MCF 10A (cell line): Measurements from ENCODE around the gene TARP.

ENCODE experiments used
- BruUV-seq: library from RNA; stranded (reverse); fragments of 400-500 nt; replicated peaks from 2 replicates; lab custom pipeline; 2021; lab: Mats Ljungman, UMichigan
- CTCF ChIA-PET: fragments of 300-600 bp; sonication (Branson Sonifier 250); formaldehyde crosslinking; extraction: SDS; loops from one replicate; lab custom pipeline; 2021; ENCODE audit warnings: antibody characterized with exemption, inconsistent platforms; lab: Yijun Ruan, JAX
- POLR2A ChIA-PET: fragments of 300-600, 350-650 bp; sonication (Branson Sonifier 250); formaldehyde crosslinking; extraction: SDS; loops from one replicate; lab custom pipeline; 2020; ENCODE audit warnings: antibody characterized with exemption, inconsistent platforms; lab: Yijun Ruan, JAX
- DNase-seq: peaks from one replicate; pipeline ENCODE4 v3.0.0-alpha.2; 2018; ENCODE audit not compliant: unreplicated experiment
- H3K27ac Mint-ChIP-seq: one replicate; pipeline ENCODE4 v1.8.0; 2022; ENCODE audit warnings: mild to moderate bottlenecking, low read depth, mixed read lengths; ENCODE audit not compliant: unreplicated experiment
- H3K27me3 Mint-ChIP-seq: one replicate; pipeline ENCODE4 v1.8.0; 2022; ENCODE audit warnings: mixed read lengths; ENCODE audit not compliant: insufficient read depth, unreplicated experiment
- H3K36me3 Mint-ChIP-seq: one replicate; pipeline ENCODE4 v1.8.0; 2022; ENCODE audit warnings: mild to moderate bottlenecking, moderate library complexity, mixed read lengths; ENCODE audit not compliant: insufficient read depth, unreplicated experiment
- H3K4me1 Mint-ChIP-seq: one replicate; pipeline ENCODE4 v1.8.0; 2022; ENCODE audit warnings: mixed read lengths; ENCODE audit not compliant: insufficient read depth, unreplicated experiment
- H3K4me3 Mint-ChIP-seq: one replicate; pipeline ENCODE4 v1.8.0; 2022; ENCODE audit warnings: mild to moderate bottlenecking, moderate library complexity, mixed read lengths; ENCODE audit not compliant: unreplicated experiment
- H3K9me3 Mint-ChIP-seq: one replicate; pipeline ENCODE4 v1.8.0; 2022; ENCODE audit warnings: mixed read lengths; ENCODE audit not compliant: unreplicated experiment
- CTCF ChIP-seq: fragments of 200-600 bp; IDR thresholded peaks from one replicate; pipeline ENCODE4 v1.8.0; 2022; ENCODE audit warnings: antibody characterized with exemption, mild to moderate bottlenecking; ENCODE audit not compliant: unreplicated experiment
- intact Hi-C: fragments of 100-400 bp; cut with micrococcal nuclease; formaldehyde crosslinking; loops from 2 replicates; pipeline ENCODE4 v1.14.1; 2022

TARP gene

GRCh38 chr7:38291117-38291647 is 17.7 kb upstream of the TARP start:
- intact Hi-C loops = no loop called here
- no peak for TF ChIP-seq CTCF
- Mint-ChIP-seq H3K9me3 (no peaks in the 10 kb centered on the region), H3K4me1 (no peaks in the 10 kb centered on the region), H3K4me3 (no peak overlapping the region), H3K36me3 (no peaks in the 10 kb centered on the region), H3K27ac (no peak overlapping the region), H3K27me3 (peaks cover 51% of the 10 kb centered on the region)
- CTCF ChIA-PET = interaction anchor here (1.5 to 2.5 kb wide), 2 partner anchors 28 to 76 kb away, joined by 4 to 9 read pairs; no protein-coding TSS in a partner anchor
- POLR2A ChIA-PET = no interaction called here
- DNase-seq = no peak
- BruUV-seq = no TSS peak

GRCh38 chr7:38284553-38284952 is 11.1 kb upstream of the TARP start:
- no TSS peak for BruUV-seq
- Mint-ChIP-seq H3K9me3 (no peaks in the 10 kb centered on the region), H3K36me3 (no peaks in the 10 kb centered on the region), H3K27ac (no peak overlapping the region), H3K27me3 (peaks cover 80% of the 10 kb centered on the region), H3K4me1 (no peaks in the 10 kb centered on the region), H3K4me3 (no peak overlapping the region)
- ChIA-PET CTCF (no interaction called here), POLR2A (no interaction called here)
- intact Hi-C loops = no loop called here
- DNase-seq = no peak
- TF ChIP-seq CTCF = no peak

GRCh38 chr7:38283809-38284208 is 10.4 kb upstream of the TARP start:
- POLR2A ChIA-PET = no interaction called here
- intact Hi-C loops = no loop called here
- no peak for DNase-seq
- H3K27me3 Mint-ChIP-seq = peaks cover 80% of the 10 kb centered on the region
- TF ChIP-seq CTCF = no peak
- H3K4me3 Mint-ChIP-seq = no peak overlapping the region
- no peak overlapping the region for H3K27ac Mint-ChIP-seq
- CTCF ChIA-PET = no interaction called here
- H3K4me1 Mint-ChIP-seq = no peaks in the 10 kb centered on the region
- no peaks in the 10 kb centered on the region for H3K36me3 Mint-ChIP-seq
- H3K9me3 Mint-ChIP-seq = no peaks in the 10 kb centered on the region
- BruUV-seq = no TSS peak

GRCh38 chr7:38283107-38283506 is 9.7 kb upstream of the TARP start:
- intact Hi-C loops = no loop called here
- no peaks in the 10 kb centered on the region for H3K36me3 Mint-ChIP-seq
- TF ChIP-seq CTCF = no peak
- DNase-seq = no peak
- POLR2A ChIA-PET = no interaction called here
- H3K4me3 Mint-ChIP-seq = no peak overlapping the region
- H3K9me3 Mint-ChIP-seq = no peaks in the 10 kb centered on the region
- H3K27me3 Mint-ChIP-seq = peaks cover 80% of the 10 kb centered on the region
- CTCF ChIA-PET = interaction anchor here (0.6 to 1.0 kb wide), 3 partner anchors 57 to 108 kb away, joined by 3 to 7 read pairs (median 3); no protein-coding TSS in a partner anchor
- H3K27ac Mint-ChIP-seq = no peak overlapping the region
- no peaks in the 10 kb centered on the region for H3K4me1 Mint-ChIP-seq
- no TSS peak for BruUV-seq
